Ishikawa (cell line): Measurements from ENCODE around the gene SP3.

Experiments
- CREB1 ChIP-seq: IDR thresholded peaks from 2 replicates; pipeline ENCODE4 v1.6.1; 2012; ENCODE audit warnings: low read depth
- EGR1 ChIP-seq: IDR thresholded peaks from 2 replicates; pipeline ENCODE4 v1.6.1; 2012
- EP300 ChIP-seq: IDR thresholded peaks from 2 replicates; pipeline ENCODE4 v1.6.1; 2012; ENCODE audit warnings: borderline replicate concordance
- FOXM1 ChIP-seq: IDR thresholded peaks from 2 replicates; pipeline ENCODE4 v1.6.1; 2012; ENCODE audit warnings: low read depth, borderline replicate concordance
- NFIC ChIP-seq: IDR thresholded peaks from 2 replicates; pipeline ENCODE4 v1.6.1; 2012
- RAD21 ChIP-seq: IDR thresholded peaks from 2 replicates; pipeline ENCODE4 v1.6.1; 2012; ENCODE audit warnings: low read depth
- TAF1 ChIP-seq: IDR thresholded peaks from 2 replicates; pipeline ENCODE4 v1.6.1; 2012; ENCODE audit warnings: low read depth, mild to moderate bottlenecking
- TEAD4 ChIP-seq: IDR thresholded peaks from 2 replicates; pipeline ENCODE4 v1.6.1; 2012
- YY1 ChIP-seq: IDR thresholded peaks from 2 replicates; pipeline ENCODE4 v1.6.1; 2012; ENCODE audit warnings: low read depth
- TF ChIP-seq, protein P1 (sequence below): IDR thresholded peaks from 2 replicates; pipeline ENCODE4 v1.6.1; 2012
- TF ChIP-seq, protein P2 (sequence below): IDR thresholded peaks from 2 replicates; pipeline ENCODE4 v1.6.1; 2012; ENCODE audit warnings: low read depth, mild to moderate bottlenecking

GRCh38 chr2:173868406-173868805, 96.8 kb downstream of the SP3 start:
- TF ChIP-seq, protein P1, sequence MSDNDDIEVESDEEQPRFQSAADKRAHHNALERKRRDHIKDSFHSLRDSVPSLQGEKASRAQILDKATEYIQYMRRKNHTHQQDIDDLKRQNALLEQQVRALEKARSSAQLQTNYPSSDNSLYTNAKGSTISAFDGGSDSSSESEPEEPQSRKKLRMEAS: no peak
- TF ChIP-seq CREB1: no peak
- TF ChIP-seq EP300: no peak
- TF ChIP-seq, protein P2, sequence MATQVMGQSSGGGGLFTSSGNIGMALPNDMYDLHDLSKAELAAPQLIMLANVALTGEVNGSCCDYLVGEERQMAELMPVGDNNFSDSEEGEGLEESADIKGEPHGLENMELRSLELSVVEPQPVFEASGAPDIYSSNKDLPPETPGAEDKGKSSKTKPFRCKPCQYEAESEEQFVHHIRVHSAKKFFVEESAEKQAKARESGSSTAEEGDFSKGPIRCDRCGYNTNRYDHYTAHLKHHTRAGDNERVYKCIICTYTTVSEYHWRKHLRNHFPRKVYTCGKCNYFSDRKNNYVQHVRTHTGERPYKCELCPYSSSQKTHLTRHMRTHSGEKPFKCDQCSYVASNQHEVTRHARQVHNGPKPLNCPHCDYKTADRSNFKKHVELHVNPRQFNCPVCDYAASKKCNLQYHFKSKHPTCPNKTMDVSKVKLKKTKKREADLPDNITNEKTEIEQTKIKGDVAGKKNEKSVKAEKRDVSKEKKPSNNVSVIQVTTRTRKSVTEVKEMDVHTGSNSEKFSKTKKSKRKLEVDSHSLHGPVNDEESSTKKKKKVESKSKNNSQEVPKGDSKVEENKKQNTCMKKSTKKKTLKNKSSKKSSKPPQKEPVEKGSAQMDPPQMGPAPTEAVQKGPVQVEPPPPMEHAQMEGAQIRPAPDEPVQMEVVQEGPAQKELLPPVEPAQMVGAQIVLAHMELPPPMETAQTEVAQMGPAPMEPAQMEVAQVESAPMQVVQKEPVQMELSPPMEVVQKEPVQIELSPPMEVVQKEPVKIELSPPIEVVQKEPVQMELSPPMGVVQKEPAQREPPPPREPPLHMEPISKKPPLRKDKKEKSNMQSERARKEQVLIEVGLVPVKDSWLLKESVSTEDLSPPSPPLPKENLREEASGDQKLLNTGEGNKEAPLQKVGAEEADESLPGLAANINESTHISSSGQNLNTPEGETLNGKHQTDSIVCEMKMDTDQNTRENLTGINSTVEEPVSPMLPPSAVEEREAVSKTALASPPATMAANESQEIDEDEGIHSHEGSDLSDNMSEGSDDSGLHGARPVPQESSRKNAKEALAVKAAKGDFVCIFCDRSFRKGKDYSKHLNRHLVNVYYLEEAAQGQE: no peak
- TF ChIP-seq EGR1: no peak
- no peak for TF ChIP-seq TEAD4
- no peak for TF ChIP-seq NFIC
- TF ChIP-seq YY1: no peak
- no peak for TF ChIP-seq FOXM1
- TF ChIP-seq TAF1: no peak
- no peak for TF ChIP-seq RAD21
